Measurements from ENCODE around the gene SMTNL2.
"Not testable (repeated sequence)": the region's sequence is repeated elsewhere in the genome, so short reads cannot be mapped to it uniquely, and the experiment has no call there.

DNA sequence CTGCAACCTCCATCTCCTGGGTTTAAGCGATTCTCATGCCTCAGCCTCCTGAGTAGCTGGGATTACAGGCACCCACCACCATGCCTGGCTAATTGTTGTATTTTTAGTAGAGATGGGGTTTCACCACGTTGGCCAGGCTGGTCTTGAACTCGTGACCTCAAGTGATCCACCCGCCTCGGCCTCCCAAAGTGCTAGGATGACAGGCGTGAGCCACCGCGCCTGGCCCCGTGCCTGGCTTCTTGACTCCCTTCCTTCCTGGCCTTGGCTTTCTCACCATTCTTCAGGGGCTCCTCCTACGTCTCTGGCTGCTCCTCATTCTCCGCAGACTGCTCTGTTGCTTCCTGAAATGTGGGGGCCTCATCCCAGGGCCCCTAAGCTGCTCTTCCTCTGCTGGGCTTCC lies 5.7 kb downstream of the SMTNL2 start:
- TF ChIP-seq, protein P1, sequence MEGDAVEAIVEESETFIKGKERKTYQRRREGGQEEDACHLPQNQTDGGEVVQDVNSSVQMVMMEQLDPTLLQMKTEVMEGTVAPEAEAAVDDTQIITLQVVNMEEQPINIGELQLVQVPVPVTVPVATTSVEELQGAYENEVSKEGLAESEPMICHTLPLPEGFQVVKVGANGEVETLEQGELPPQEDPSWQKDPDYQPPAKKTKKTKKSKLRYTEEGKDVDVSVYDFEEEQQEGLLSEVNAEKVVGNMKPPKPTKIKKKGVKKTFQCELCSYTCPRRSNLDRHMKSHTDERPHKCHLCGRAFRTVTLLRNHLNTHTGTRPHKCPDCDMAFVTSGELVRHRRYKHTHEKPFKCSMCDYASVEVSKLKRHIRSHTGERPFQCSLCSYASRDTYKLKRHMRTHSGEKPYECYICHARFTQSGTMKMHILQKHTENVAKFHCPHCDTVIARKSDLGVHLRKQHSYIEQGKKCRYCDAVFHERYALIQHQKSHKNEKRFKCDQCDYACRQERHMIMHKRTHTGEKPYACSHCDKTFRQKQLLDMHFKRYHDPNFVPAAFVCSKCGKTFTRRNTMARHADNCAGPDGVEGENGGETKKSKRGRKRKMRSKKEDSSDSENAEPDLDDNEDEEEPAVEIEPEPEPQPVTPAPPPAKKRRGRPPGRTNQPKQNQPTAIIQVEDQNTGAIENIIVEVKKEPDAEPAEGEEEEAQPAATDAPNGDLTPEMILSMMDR (IDR thresholded peaks at IDR 0.05) = not testable (repeated sequence)
- not testable (repeated sequence) for TF ChIP-seq POLR2A (IDR thresholded peaks at IDR 0.05)
